ENCODE results near the gene ANKMY2.

Gene ANKMY2

DNA sequence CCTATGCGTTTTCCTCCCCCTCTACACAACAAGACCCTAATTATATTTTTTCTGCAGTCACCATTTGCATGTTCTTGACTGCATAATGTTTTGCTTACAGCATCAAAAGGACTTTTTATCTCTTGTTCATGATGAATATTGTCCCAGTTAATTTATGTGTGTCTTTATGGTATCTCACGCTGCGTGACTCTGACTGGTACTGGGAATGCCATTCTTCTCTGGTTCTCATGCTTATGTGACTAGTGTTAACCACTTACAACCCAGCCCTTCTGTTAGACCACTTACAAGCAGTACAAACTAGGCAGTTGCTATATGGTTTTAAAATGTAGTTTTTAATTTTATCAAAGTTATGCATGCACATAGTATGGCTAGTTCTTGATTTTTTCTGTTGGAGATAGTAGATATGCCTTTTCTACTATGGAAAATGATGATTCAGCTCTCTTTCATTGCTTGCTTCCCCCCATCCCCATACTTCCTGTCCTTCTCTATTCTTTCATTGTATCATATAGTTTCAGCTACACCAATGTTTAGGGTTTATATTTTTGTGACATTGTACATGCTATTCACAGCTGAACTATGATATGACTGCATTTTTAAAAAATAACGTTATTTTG is 25.3 kb upstream of the ANKMY2 start (continued):
- no peak for TF ChIP-seq ZNF561 (tag by site-specific recombination; IDR thresholded peaks at IDR 0.05; ENCODE audit: borderline replicate concordance)
- TF ChIP-seq SP7 (tag by site-specific recombination; IDR thresholded peaks at IDR 0.05): no peak
- TF ChIP-seq, protein P1, sequence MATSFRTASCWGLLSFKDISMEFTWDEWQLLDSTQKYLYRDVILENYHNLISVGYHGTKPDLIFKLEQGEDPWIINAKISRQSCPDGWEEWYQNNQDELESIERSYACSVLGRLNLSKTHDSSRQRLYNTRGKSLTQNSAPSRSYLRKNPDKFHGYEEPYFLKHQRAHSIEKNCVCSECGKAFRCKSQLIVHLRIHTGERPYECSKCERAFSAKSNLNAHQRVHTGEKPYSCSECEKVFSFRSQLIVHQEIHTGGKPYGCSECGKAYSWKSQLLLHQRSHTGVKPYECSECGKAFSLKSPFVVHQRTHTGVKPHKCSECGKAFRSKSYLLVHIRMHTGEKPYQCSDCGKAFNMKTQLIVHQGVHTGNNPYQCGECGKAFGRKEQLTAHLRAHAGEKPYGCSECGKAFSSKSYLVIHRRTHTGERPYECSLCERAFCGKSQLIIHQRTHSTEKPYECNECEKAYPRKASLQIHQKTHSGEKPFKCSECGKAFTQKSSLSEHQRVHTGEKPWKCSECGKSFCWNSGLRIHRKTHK (tag by site-specific recombination; IDR thresholded peaks at IDR 0.05): no peak
- no peak for TF ChIP-seq ZIC2 (tag by site-specific recombination; IDR thresholded peaks at IDR 0.05)
- TF ChIP-seq, protein P2, sequence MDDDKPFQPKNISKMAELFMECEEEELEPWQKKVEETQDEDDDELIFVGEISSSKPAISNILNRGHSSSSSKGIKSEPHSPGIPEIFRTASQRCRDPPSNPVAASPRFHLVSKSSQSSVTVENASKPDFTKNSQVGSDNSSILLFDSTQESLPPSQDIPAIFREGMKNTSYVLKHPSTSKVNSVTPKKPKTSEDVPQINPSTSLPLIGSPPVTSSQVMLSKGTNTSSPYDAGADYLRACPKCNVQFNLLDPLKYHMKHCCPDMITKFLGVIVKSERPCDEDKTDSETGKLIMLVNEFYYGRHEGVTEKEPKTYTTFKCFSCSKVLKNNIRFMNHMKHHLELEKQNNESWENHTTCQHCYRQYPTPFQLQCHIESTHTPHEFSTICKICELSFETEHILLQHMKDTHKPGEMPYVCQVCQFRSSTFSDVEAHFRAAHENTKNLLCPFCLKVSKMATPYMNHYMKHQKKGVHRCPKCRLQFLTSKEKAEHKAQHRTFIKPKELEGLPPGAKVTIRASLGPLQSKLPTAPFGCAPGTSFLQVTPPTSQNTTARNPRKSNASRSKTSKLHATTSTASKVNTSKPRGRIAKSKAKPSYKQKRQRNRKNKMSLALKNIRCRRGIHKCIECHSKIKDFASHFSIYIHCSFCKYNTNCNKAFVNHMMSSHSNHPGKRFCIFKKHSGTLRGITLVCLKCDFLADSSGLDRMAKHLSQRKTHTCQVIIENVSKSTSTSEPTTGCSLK (tag by site-specific recombination; IDR thresholded peaks at IDR 0.05): no peak

DNA sequence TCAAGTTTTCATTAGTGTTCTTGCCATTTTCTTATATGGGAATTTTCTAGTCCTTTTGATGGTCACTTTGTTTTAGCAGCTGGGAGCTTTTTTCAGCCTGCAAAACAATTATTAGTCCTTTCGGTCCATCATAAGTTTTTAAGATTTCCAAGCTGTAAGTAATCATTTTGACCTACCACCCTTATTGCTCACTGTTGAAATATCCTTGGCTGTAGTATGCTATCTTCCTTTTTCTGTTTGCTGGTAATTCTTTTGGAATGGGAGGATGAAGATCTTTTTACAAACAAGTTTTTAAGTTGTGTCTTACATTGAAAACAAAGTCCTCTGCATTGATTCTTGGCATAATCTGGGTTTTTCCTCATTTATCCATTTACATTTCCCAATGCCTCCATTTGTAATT is 24.5 kb upstream of the ANKMY2 start:
- Histone ChIP-seq H3K36me3 (ENCODE audit: control insufficient read depth in 2 of 2, insufficient read depth in 1 of 2, low read length in 2 of 2) (peaks cover under 1 to 3% of the 10 kb centered on the region in 2 experiments; a peak in 2 of 3 replicates), H3K9me3 (ENCODE audit: control insufficient read depth, insufficient read depth, low read depth, low read length) (no peaks in the 10 kb centered on the region), H3K4me1 (ENCODE audit: control insufficient read depth, insufficient read depth, low read length) (peaks cover 4% of the 10 kb centered on the region; the same call in 1 of the 2 replicates), H3K27ac (ENCODE audit: extremely low read depth, low read depth, low read length) (no peak overlapping the region), H3K4me3 (ENCODE audit: low read depth, low read length) (no peak overlapping the region)
- ChIA-PET POLR2A (no interaction called here), CTCF (no interaction called here)
- TF ChIP-seq SP2 (tag by site-specific recombination; IDR thresholded peaks at IDR 0.05) (no peak), SCRT2 (tag by site-specific recombination; IDR thresholded peaks at IDR 0.05) (no peak), HOXA7 (CRISPR knock-in tag; IDR thresholded peaks at IDR 0.05; ENCODE audit: borderline replicate concordance) (no peak), TRIM28 (IDR thresholded peaks at IDR 0.05; ENCODE audit: borderline replicate concordance, low read length) (no peak), ZNF184 (tag by site-specific recombination; IDR thresholded peaks at IDR 0.05) (no peak)
- TF ChIP-seq, protein P3, sequence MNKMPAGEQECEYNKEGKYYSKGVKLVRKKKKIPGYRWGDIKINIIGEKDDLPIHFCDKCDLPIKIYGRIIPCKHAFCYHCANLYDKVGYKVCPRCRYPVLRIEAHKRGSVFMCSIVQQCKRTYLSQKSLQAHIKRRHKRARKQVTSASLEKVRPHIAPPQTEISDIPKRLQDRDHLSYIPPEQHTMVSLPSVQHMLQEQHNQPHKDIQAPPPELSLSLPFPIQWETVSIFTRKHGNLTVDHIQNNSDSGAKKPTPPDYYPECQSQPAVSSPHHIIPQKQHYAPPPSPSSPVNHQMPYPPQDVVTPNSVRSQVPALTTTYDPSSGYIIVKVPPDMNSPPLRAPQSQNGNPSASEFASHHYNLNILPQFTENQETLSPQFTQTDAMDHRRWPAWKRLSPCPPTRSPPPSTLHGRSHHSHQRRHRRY (tag by site-specific recombination; IDR thresholded peaks at IDR 0.05): no peak

DNA sequence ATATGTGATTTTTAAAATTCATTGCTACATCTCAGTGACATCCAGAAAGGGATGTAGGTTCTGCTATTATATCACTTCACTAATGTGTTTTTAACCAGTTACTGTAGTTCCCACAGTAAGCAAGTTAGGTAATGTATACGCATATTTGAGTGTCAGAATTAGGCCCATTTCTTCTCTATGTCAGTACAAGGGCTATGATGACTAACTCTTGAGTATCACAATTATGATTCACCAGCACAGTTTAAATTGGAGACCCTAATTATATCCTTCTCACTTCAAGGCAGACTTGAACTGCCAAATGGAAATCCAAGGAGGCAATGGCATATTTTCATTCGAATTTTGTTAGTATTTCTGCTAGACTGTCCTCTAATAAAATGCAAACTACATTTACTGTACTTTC is 24.0 kb upstream of the ANKMY2 start:
- TF ChIP-seq ZNF830 (tag by site-specific recombination; IDR thresholded peaks at IDR 0.05; ENCODE audit: low read depth) (no peak), SP7 (tag by site-specific recombination; IDR thresholded peaks at IDR 0.05) (peak; percentile 85)
- H3K4me1 ChIP-seq (ENCODE audit: control insufficient read depth, insufficient read depth, low read length): peaks cover 4% of the 10 kb centered on the region; the same call in 1 of the 2 replicates
- H3K9me3 ChIP-seq (ENCODE audit: control insufficient read depth, insufficient read depth, low read depth, low read length): no peaks in the 10 kb centered on the region
- H3K4me3 ChIP-seq (ENCODE audit: low read depth, low read length): no peak overlapping the region
- POLR2A ChIA-PET: interaction anchor here (2.0 kb wide), 1 partner anchor 24 kb away, joined by 7 read pairs; the partner anchor contains the start of genes ANKMY2 and BZW2
- H3K36me3 ChIP-seq (ENCODE audit: control insufficient read depth in 2 of 2, insufficient read depth in 1 of 2, low read length in 2 of 2): peaks cover 0 to 3% of the 10 kb centered on the region in 2 experiments; a peak in 1 of 3 replicates
- CTCF ChIA-PET: interaction anchor here (0.7 kb wide), 1 partner anchor 1342 kb away, joined by 3 read pairs; no protein-coding TSS in a partner anchor
- no peak overlapping the region for H3K27ac ChIP-seq (ENCODE audit: extremely low read depth, low read depth, low read length)

DNA sequence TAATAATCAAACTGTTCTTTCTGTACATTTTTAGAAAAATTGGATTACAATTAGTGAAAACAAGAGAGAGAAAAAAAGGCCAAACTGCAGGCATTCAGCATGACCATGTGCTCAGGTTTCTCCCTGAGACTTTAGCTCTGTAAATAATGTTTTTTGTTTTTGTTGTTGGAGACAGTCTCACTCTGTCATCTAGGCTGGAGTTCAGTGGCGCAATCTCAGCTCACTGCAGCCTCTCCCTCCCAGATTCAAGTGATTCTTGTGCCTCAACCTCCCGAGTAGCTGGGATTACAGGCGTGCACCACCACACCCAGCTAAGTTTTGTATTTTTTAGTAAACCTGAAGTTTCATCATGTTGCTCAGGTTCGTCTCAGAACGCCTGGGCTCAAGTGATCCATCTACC is 23.4 kb upstream of the ANKMY2 start:
- Histone ChIP-seq H3K4me3 (ENCODE audit: low read depth, low read length) (no peak overlapping the region), H3K36me3 (ENCODE audit: control insufficient read depth in 2 of 2, insufficient read depth in 1 of 2, low read length in 2 of 2) (peaks cover 0 to 3% of the 10 kb centered on the region in 2 experiments; a peak in 1 of 3 replicates), H3K4me1 (ENCODE audit: control insufficient read depth, insufficient read depth, low read length) (peaks cover 4% of the 10 kb centered on the region; the same call in 1 of the 2 replicates), H3K27ac (ENCODE audit: extremely low read depth, low read depth, low read length) (no peak overlapping the region), H3K9me3 (ENCODE audit: control insufficient read depth, insufficient read depth, low read depth, low read length) (no peaks in the 10 kb centered on the region)
- POLR2A ChIA-PET: interaction anchor here (2.0 kb wide), 1 partner anchor 23 kb away, joined by 7 read pairs; the partner anchor contains the start of genes ANKMY2 and BZW2
- CTCF ChIA-PET: interaction anchor here (0.7 to 0.9 kb wide), 2 partner anchors 322 to 1341 kb away, joined by 3 read pairs; no protein-coding TSS in a partner anchor
- TF ChIP-seq MZF1 (tag by site-specific recombination; IDR thresholded peaks at IDR 0.05; ENCODE audit: borderline replicate concordance) (no peak), ZNF23 (tag by site-specific recombination; IDR thresholded peaks at IDR 0.05; ENCODE audit: borderline replicate concordance) (no peak), ZNF175 (tag by site-specific recombination; IDR thresholded peaks at IDR 0.05) (no peak)
- TF ChIP-seq, protein P4, sequence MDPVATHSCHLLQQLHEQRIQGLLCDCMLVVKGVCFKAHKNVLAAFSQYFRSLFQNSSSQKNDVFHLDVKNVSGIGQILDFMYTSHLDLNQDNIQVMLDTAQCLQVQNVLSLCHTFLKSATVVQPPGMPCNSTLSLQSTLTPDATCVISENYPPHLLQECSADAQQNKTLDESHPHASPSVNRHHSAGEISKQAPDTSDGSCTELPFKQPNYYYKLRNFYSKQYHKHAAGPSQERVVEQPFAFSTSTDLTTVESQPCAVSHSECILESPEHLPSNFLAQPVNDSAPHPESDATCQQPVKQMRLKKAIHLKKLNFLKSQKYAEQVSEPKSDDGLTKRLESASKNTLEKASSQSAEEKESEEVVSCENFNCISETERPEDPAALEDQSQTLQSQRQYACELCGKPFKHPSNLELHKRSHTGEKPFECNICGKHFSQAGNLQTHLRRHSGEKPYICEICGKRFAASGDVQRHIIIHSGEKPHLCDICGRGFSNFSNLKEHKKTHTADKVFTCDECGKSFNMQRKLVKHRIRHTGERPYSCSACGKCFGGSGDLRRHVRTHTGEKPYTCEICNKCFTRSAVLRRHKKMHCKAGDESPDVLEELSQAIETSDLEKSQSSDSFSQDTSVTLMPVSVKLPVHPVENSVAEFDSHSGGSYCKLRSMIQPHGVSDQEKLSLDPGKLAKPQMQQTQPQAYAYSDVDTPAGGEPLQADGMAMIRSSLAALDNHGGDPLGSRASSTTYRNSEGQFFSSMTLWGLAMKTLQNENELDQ (tag by site-specific recombination; IDR thresholded peaks at IDR 0.05; ENCODE audit: low read depth): no peak
